PFSK-1 (cell line): Measurements from ENCODE around the gene PDE3A.

ENCODE experiments used
- FOXP2 ChIP-seq: optimal IDR thresholded peaks from 2 replicates; pipeline ENCODE3; 2011; ENCODE audit warnings: borderline replicate concordance, control low read depth, inconsistent platforms; ENCODE audit not compliant: insufficient read depth; ENCODE audit errors: extremely low read length, extremely low read depth
- POLR2AphosphoS5 ChIP-seq: IDR thresholded peaks from 2 replicates; pipeline ENCODE4 v1.6.1; 2012; ENCODE audit warnings: low read depth, mild to moderate bottlenecking, control low read depth, low read length, moderate library complexity
- REST ChIP-seq, 2 experiments: IDR thresholded peaks; 2 replicates each; pipeline versions ENCODE4 v1.6.1 to v1.8.0; 2011 to 2012; ENCODE audit warnings: low read depth in 2 of 2, low read length in 2 of 2, control low read depth in 1 of 2, inconsistent platforms in 1 of 2, mild to moderate bottlenecking in 1 of 2, moderate library complexity in 1 of 2; ENCODE audit not compliant: insufficient read depth in 1 of 2
- SIN3A ChIP-seq: IDR thresholded peaks from 2 replicates; pipeline ENCODE4 v1.6.1; 2012; ENCODE audit warnings: mild to moderate bottlenecking, low read length, moderate library complexity, borderline replicate concordance; ENCODE audit not compliant: insufficient read depth
- TAF1 ChIP-seq: IDR thresholded peaks from 2 replicates; pipeline ENCODE4 v1.6.1; 2012; ENCODE audit warnings: low read length, control low read depth, borderline replicate concordance; ENCODE audit not compliant: insufficient read depth

PDE3A gene

GRCh38 chr12:20342111-20342510 is 26.2 kb upstream of the PDE3A start:
- no peak for TF ChIP-seq POLR2AphosphoS5
- TF ChIP-seq SIN3A: no peak
- TF ChIP-seq TAF1: no peak
- TF ChIP-seq FOXP2: no peak
- TF ChIP-seq REST (IDR thresholded peaks at IDR 0.05; ENCODE audit: insufficient read depth in 1 of 2, low read depth in 2 of 2, low read length in 2 of 2): no peak

GRCh38 chr12:20345866-20346265 is 22.5 kb upstream of the PDE3A start:
- TF ChIP-seq POLR2AphosphoS5 (no peak), FOXP2 (no peak), SIN3A (no peak), TAF1 (no peak), REST (IDR thresholded peaks at IDR 0.05; ENCODE audit: insufficient read depth in 1 of 2, low read depth in 2 of 2, low read length in 2 of 2) (no peak)

GRCh38 chr12:20350026-20350425 is 18.3 kb upstream of the PDE3A start:
- no peak for TF ChIP-seq POLR2AphosphoS5
- no peak for TF ChIP-seq REST (IDR thresholded peaks at IDR 0.05; ENCODE audit: insufficient read depth in 1 of 2, low read depth in 2 of 2, low read length in 2 of 2)
- no peak for TF ChIP-seq FOXP2
- TF ChIP-seq TAF1: no peak

- 0 out of 2 replicates have a peak, but pooled peaks have one; percentile 5 for TF ChIP-seq TAF1
- no peak for TF ChIP-seq POLR2AphosphoS5
These were observed 17.8 kb upstream of the PDE3A start for GRCh38 chr12:20350495-20350894.

GRCh38 chr12:20351406-20351805 is 16.9 kb upstream of the PDE3A start:
- TF ChIP-seq SIN3A: no peak
- TF ChIP-seq FOXP2: no peak
- no peak for TF ChIP-seq TAF1
- no peak for TF ChIP-seq POLR2AphosphoS5

GRCh38 chr12:20356048-20356447 is 12.3 kb upstream of the PDE3A start:
- TF ChIP-seq REST (IDR thresholded peaks at IDR 0.05; ENCODE audit: insufficient read depth in 1 of 2, low read depth in 2 of 2, low read length in 2 of 2) (no peak), SIN3A (no peak), TAF1 (no peak), POLR2AphosphoS5 (no peak), FOXP2 (no peak)
